NOMO-1 treated with dmso at 0.1 percent for 144 hours (cell line): ENCODE results near the gene PAPOLA.

ENCODE experiments used
- DNase-seq: peaks from one replicate; lab custom pipeline; 2025; ENCODE audit not compliant: unreplicated experiment; lab: John Stamatoyannopoulos, UW

Gene PAPOLA

DNA sequence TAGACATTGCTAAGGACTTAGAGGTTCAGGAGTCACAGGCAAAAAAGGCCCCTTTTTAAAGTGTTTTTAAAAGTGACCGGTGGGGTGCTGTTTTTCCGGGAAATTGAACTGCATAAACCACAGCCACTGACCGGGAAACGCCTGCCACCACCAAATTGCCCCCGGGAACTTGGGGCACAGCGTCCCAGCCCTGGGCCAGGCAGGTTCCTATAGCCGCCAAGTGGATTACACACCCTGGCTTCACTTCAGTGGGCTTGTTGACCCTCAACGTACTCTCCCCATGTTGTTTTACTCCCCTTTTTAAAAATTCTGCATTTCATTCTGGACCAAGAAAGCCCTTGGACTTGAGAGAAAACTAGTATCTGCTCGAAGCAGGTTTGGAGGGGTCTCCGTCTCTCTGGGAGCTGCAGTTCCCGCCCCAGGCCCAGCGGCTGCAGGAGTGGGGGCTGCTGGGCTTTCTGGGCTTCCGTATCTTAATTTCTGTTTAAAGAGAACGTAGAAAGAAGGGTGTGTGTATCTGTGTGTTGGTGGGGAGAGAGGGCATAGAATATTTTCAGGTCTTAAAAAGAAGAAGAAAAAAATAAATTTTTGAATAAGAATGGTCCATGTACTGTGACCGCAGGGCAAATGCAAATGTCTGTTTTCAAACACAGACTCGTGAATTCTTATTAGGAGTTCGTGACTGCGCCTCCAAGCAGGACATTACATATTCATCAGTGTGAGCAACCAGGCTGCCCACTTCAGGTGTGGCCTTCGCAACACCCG lies 82.9 kb downstream of the PAPOLA start:
- DNase-seq: no peak

DNA sequence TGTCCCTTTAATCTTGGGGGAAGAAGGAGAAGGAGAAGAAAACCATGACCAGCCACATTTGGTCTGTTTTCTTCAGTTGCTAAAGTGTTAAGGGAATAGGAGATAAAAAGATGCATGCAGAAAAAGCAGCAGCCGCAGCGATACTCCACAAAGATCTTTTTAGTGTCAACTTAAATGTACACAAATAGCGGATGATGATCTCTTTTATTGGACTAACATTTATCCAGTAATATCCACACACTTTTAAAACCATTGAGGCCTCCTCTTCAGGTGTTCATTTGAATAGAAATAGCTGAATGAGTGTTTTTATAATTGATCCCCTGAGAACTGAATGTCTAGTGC lies 83.5 kb downstream of the PAPOLA start:
- no peak for DNase-seq

DNA sequence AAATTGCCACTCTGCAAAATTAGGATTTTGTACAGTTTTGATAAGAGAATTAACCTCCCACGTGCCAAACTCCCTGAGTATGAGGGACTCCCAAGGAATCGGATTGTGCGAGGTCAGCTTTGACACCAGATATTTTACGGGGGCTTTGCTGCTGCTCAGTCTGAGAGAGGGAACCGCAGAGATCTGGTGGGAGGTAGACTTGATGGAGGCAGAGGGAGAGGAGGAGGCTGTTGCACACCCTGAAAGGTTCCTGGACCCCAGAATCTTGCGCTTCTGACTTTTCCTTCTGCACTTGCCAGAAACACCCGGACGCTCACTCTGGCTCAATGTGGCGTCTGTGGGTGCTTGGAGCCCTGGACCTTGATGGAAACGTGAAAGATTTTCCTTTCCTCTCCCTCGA lies 83.9 kb downstream of the PAPOLA start:
- DNase-seq: no peak

DNA sequence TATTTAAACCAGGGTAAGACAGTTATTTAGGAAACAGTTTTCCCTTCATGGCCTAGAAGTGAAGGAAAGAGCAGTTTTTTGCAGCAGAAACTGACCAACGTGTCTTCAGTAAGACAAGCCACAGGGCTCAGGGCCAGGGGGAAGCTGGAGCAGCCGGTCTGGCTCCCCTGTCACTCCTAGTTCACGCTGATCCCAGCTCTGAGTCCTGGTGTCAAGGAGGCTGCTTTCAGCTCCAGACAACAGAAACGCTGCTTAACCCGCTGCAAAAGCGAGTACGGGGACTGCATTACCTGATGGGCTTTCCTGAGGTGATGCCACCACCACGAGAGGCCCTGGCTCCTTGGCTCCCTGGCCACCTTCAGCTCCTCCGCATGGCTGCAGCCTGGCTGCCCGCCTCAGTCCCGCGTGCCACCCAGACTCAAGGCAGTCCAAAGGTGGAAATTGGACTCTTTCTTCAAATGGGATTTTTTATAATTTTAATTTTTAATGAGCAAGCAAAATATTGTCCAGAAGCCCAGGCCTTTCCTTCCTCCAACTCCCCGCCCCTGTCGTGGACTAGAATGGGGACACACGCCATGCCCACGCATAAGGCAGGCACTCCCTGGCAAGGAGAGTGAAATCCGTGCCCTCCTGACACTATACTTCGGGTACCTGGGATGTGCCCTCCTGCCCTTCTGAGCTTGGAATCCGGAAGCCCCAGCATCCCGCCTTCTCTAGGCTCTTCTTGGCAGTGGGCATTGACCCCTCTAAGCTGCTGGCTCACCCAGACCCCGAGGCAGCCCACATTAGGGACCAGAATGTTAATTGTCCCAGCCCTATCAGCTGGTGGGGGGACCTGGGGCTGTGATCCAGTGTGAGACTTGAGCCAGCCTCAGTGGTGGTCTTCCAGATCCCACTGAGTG lies 85.0 kb downstream of the PAPOLA start:
- DNase-seq: no peak

DNA sequence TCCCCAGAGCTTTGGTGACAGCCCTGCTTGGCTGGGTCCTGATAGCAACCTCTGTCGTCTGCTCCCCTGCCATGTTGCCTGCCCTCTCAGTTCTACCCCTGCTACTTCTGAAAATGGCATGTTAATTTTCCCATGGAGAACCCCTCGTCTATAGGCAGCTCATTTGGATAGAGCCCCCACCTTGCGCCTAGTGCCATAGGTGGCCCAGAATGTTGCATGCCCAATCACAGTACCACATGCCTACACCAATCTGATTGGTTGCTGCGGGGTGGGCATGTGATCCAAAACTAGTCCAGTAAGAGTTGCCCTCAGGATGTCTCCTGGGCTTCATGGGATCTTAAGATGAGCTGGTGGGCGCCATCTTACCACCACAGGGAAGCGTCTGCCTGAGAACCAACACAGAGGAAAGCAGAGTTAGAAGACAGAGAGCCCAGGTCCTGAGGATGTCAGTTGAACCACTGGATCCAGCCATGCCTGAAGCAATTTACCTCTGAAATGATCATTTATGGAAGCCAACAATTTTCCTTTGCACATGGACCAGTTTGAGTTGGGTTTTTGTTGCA lies 85.7 kb downstream of the PAPOLA start:
- no peak for DNase-seq

DNA sequence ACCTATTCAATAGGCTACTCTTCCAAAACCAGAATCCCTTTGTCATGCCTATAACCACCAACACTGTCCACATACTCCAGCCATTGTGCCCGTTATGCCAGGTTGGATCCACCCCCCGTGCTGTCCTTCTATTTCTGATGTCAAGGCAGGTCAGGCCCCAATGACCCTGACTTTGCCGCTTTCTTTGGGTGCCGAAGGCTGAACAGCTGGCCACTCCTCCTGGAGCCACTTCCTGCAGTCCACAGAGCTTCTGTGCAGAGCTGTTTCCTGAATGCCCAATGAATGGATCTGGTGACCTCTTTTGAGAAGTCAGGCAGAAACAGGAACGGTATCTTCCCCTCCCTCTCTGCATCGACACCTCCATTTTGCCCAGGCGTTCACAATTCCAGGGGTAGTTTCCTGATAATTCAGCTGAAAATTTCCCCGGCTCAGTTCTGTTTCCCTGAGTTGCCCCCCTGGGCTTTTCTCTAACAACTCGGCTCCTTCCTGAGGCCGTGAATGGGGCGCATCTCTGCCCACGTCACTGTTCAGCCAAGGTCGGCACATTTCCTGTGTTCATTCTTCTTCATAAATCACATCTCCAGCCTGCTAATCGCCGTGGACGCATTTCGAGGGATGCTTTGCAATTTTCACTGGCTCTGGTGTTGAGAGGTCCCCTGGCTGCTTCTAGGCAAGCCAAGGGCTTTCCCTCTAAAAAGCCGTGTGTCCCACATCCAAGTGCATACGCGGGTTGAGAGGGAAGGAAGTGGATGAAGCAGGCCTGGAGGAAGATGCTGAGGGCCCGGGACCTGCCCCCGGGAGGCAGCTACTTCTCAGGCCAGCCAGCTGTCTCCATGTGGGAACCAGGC lies 86.5 kb downstream of the PAPOLA start:
- no peak for DNase-seq

DNA sequence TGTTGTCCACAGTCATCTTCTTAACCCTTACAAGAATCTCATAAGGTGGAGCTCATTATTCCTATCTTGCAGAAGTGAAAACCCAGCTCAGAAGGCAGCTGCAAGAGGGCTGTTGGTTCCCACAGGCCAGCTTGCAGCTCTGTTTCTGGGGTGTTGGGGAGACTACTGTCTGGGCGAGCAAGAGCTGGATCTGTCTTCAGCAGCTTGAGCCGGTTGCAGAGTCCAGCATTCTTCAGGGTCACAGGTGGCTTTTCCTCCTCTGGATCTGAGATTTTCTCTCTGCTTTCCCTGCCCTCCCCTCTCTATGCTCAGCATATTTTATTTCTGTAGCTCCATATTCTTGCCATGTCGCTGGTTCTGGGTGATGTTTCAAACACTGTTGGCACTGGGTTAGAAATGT lies 87.4 kb downstream of the PAPOLA start:
- DNase-seq: no peak

DNA sequence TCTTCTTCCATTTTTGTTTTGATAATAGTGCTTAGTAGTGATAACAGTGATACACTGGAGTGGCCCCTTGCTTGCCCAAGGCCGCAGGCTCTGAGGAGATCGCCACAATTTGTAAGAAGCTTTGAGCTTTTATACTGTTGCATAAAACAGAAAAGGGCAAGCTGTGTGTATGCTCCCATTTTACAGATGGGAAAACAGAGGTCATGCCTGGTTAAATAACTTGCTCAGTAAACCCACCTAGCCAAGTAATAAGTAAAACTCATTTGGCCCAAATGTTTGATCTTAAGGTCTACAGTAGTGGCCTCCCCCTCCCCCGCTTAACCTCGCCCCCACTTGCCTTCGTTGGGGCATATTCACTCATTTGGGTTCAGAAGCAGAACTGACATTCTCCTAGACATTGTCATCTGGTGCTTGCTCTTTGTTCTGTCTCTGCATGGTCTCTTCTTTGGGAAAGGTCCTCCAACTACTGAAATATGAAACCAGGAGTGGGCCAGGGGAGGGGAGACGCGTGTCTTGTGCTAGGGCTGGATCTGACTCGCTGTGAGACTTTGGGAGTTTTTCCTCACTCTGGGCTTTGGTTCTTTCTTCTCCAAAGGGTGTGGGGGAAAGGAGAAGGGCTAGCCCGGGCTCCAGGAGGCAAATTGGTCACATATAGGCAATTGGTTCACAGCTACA lies 88.1 kb downstream of the PAPOLA start:
- DNase-seq: no peak

DNA sequence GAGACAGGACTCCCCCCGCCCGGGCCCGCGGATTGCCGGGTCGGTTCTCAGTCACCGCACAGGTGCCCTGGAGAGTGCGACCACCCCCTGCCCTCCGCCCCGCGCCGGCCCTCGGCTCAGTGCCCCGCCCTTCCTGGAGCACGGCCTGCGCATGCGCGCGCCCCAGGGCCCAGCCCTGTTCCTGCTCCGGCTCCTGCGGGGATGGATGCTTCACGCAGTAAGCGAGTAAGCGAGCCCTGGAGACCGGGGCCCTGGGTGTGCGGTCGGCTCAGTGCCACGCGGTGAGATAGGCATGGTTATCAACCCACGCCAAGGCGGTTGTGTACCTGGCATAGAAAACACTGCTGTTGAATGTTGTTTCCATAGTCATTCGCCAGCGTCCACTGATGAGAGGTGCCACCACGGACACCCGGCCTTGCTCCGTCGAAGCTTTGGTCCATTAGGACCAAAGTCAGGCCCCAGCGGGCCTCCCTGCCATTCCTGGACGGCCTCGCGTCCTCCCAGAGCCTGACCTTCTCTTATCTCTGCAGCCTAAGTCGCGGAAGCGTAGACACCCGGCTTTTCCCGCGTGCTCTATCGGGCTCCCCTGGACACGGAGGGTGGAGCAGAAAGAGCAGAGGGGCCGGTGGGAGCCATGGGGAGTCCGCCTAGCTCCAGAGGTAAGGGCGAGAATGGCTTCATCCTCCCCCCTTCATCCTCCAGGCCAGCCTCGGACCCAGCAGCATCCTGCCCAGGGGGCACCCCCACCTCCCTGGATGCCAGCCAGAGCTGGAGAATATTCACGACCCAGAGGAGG lies 90.6 kb downstream of the PAPOLA start:
- no peak for DNase-seq

DNA sequence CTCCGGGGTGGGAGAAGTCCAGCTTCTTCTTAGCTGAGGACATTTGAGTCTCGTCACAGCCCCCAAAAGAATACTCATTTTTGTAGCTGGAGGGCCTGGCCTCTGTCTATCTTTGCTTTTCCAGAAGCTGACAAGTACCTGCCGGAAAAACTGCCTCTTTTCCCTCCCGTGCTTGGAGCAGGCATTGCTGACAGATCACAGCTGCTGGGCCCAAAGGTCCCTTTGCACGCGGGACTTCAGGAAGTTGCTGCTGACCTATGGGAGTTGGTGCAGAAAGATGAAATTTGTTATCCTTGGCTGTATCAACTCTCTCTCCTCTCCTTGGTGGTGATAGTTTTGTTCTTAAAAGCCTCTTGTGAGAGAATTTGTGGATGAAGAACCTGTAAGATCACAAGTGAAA lies 92.8 kb downstream of the PAPOLA start:
- no peak for DNase-seq

DNA sequence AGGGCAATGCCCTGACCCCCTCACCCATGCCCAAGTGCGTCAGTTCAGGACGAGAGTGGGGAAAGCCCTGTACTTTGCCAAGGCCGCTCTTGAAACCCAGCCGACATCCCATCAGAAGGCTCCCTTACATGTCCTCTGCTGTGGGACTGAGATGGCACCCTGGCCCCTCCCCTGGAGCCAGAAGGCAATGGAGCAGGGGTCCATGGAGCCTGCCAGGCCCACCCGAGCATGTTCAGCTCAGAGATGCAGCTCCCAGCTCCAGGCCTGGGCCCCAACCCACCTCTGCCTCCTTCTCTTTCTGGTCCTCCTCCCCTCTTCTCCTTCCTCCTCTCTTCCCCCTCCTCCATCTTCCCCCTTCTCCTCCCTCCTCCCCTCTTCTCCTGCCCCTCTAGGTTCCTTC lies 95.5 kb downstream of the PAPOLA start:
- DNase-seq: no peak

DNA sequence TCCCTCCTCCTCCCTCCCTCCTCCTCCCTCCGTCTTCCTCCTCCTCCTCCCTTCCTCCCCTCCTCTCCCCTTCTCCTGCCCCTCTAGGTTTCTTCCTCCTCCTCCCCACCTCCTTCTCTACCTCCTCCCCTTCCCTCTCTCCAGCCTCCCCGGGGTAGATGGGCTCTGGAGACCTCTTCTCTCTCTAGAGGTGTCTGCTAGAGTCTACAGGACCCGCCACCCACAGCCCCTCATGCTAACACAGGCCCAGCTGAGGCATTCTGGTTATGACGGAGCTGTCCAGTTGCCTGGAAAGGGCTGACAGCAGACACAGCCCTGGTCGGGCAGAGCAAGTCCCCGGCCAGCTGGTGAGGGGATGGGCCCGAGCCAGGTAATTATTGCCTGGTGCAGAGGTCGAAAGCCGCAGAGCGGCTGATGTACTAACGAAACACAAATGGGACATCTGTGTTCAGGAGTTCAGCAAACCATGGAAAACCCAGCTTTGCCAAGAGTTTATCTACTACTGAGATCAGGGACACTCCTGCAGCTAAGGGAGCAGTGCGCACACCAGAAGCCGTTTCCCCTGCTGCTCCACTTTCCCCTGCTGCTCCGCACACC lies 96.2 kb downstream of the PAPOLA start:
- no peak for DNase-seq

DNA sequence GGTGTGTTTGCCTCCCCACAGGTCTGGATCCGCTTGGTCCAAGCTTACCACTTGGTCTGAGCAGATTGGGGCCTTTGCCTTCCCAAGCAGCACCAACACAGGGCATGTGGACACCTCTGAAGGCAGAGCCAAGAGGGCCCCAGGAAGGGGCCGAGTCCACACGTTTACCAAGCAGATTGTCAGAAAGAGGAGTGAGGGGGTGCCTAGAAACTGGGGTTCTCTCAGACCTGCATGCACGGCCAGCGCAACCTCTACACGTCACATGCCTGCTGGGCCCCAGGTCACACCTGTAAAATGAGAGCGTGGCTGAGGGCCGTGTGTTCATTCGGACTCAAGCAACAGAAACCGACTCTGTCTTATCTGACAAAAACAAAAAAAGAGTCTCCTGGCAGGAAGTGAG lies 96.9 kb downstream of the PAPOLA start:
- DNase-seq: no peak

DNA sequence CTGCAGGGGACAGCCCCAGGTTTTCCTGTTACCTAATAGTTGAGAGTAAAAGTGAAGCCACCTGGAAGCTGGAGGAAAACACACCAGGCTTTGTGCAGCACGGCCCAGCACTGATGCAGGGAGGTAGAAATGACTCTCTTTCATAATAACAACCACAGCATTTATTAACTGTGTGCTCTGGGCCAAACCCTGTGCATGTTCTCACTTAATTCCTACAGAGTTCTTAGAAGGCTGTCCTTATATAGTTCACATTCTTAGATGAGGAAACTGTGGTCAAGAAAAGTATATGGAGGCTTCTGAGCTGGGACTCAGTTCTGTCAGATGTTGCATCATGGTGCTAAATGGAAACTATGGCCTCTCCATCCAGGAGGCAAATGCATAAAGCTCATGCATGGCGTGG lies 100.0 kb downstream of the PAPOLA start:
- no peak for DNase-seq

DNA sequence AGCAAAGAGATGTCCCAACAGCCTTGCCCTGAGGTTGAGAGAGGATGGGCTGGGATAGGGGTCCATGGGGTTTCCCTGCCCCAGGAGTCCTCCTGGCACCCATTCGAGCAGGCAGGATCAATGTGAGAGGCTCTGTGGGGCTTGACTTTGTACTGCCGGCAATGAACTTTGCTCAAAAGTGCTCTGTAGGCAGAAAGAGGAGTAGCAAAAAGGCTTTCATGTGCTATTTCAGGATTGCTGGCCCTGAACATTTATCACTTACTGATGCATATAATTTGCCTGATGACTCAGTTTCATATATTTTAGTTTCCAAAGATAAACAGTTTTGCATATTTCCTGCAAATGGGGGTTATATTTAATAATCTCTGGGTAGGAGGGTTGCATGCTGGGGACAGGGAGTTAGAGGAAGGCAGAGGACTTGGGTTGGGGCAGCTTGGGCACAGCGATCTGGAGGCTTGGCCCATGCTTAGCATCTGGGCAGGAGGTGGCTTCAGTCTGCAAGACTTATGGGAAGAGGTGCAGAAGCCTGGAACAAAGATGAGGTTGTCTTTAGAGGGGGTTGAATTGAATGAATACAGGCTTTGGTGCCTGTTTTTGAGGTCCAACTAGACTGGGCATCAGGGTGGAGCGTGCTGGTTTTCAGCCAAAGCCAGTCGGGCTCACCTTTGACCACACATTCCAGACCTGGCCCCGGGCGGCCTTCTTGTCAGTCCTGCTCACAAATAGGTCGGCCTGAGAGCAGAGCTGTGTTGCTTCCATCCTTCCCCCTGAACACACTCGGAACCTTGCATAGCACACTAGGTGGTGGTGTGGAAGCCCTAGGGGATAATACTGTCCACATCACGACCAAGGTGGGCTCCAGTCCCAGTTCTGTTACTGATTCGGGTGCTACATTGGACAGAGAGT lies 101.4 kb downstream of the PAPOLA start:
- no peak for DNase-seq

DNA sequence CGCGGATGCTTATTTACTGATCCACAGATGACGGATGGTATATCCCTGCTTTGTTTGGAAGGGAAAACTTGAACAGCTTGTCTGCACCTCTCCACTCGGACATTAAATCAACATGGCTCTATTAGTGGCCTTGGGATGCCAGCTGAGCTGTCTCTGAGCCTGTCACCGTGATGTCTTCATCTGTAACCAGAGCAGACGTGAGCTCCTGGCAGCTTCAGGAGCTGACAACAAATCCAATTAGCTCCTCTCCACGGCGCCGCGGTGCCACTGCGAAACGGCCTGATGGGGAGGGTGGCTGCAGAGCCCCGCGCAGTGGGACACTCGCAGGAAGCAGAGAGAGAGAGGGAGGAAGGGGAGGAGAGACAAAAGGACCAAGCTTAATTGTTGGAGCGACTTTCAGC lies 112.3 kb downstream of the PAPOLA start:
- no peak for DNase-seq

DNA sequence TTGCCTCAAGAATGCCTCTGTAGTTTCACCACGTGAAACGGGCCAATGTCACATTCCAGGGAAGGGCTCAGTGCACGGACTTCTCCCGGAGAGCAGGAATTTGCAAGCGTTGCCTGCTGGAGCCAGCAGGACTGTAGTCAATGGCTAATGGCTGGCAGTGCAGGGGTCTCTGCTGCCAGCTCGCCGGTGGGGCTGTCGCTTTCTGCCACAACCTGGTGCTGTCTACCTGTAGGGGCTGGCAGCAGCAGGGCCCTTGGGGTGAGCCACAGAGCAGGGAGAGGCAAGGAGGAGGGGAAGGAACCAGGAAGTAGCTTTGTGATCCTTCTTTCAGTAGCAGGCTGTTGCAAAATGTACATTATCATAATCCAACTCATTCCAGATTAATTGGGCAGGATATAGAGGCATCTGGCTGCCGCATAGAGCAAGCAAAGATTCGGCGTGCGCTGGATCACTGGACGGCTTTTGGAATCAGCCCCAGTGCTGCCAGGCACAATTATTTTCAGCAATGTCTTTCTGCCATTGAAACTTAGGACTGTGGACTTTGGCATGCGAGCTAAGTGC lies 114.1 kb downstream of the PAPOLA start:
- no peak for DNase-seq
